HepG2 (cell line): ENCODE results near the gene HK2. TPM values are rescaled to one million over a fixed set of nuclear protein-coding genes. Genes with fewer than 3 reads are reported as not detected.

ENCODE experiments used
- CBFB ChIP-seq: sonication (generic); formaldehyde crosslinking; IDR thresholded peaks from 2 replicates; pipeline ENCODE4 v1.4.0; 2020; ENCODE audit warnings: missing genetic modification reagents
- CENPT ChIP-seq: sonication (generic); formaldehyde crosslinking; IDR thresholded peaks from 2 replicates; pipeline ENCODE4 v1.8.0; 2022; ENCODE audit warnings: low read depth, mild to moderate bottlenecking, moderate library complexity, missing genetic modification reagents
- CSRNP1 ChIP-seq: sonication (generic); formaldehyde crosslinking; IDR thresholded peaks from 2 replicates; pipeline ENCODE4 v1.8.1; 2023; ENCODE audit warnings: mild to moderate bottlenecking, missing genetic modification reagents
- FOSL2 ChIP-seq: sonication (generic); formaldehyde crosslinking; IDR thresholded peaks from 2 replicates; pipeline ENCODE4 v1.4.0; 2020; ENCODE audit warnings: missing genetic modification reagents
- IRF2 ChIP-seq: IDR thresholded peaks from 2 replicates; pipeline ENCODE4 v1.6.1; 2018; ENCODE audit warnings: missing genetic modification reagents, missing compliant biosample characterization
- KDM3A ChIP-seq: IDR thresholded peaks from 2 replicates; pipeline ENCODE4 v1.6.1; 2018; ENCODE audit warnings: low read depth, missing compliant biosample characterization
- KLF6 ChIP-seq: IDR thresholded peaks from 2 replicates; pipeline ENCODE4 v1.8.0; 2016; ENCODE audit warnings: missing biosample characterization, missing genetic modification reagents
- NCOR1 ChIP-seq: fragments of 200-600 bp; sonication (generic); IDR thresholded peaks from 2 replicates; pipeline ENCODE4 v1.7.0; 2017; ENCODE audit warnings: antibody characterized with exemption, low read length, borderline replicate concordance
- PAXIP1 ChIP-seq: sonication (generic); formaldehyde crosslinking; conservative IDR thresholded peaks from 2 replicates; pipeline ENCODE4 v1.4.0; 2020; ENCODE audit warnings: mild to moderate bottlenecking, missing genetic modification reagents, moderate library complexity
- SIX4 ChIP-seq: sonication (generic); formaldehyde crosslinking; IDR thresholded peaks from 2 replicates; pipeline ENCODE4 v1.4.0; 2020; ENCODE audit warnings: missing genetic modification reagents
- SMC3 ChIP-seq: IDR thresholded peaks from 2 replicates; pipeline ENCODE4 v1.6.1; 2011; ENCODE audit warnings: low read length, improper control_type of control experiment
- SNAPC2 ChIP-seq: sonication (generic); formaldehyde crosslinking; IDR thresholded peaks from 2 replicates; pipeline ENCODE4 v1.8.1; 2022; ENCODE audit warnings: mild to moderate bottlenecking, missing genetic modification reagents
- SP5 ChIP-seq: IDR thresholded peaks from 2 replicates; pipeline ENCODE4 v1.6.1; 2016; ENCODE audit warnings: low read depth, borderline replicate concordance
- WIZ ChIP-seq: sonication (generic); formaldehyde crosslinking; IDR thresholded peaks from 2 replicates; pipeline ENCODE4 v1.5.1; 2020; ENCODE audit warnings: mild to moderate bottlenecking, missing genetic modification reagents
- ZNF451 ChIP-seq: sonication (generic); formaldehyde crosslinking; IDR thresholded peaks from 2 replicates; pipeline ENCODE4 v1.5.0; 2020; ENCODE audit warnings: mild to moderate bottlenecking, missing genetic modification reagents
- ZNF672 ChIP-seq: sonication (generic); formaldehyde crosslinking; IDR thresholded peaks from 2 replicates; pipeline ENCODE4 v1.8.1; 2022; ENCODE audit warnings: missing genetic modification reagents
- polyA plus RNA-seq, 8 experiments: library from polyadenylated mRNA; depleted of rRNA in 3 of 8; stranded (reverse) in 7 of 8; unstranded in 1 of 8; fragments of >200 nt; fragmentation: Illumina TruSeq in 4 of 8; extraction: Trizol in 4 of 8; gene quantifications; 2 replicates each; pipeline versions ENCODE4 v1.2.1 to v1.2.3, GENCODE V29; 2011 to 2016; ENCODE audit warnings: low read depth in 4 of 8, missing spikeins in 1 of 8, mixed read lengths in 1 of 8; ENCODE audit not compliant: insufficient read depth in 1 of 8
- total RNA-seq, 5 experiments: library from RNA; depleted of rRNA; stranded (reverse); fragments of >200 nt; fragmentation: Illumina TruSeq; extraction: Trizol; gene quantifications; 2 replicates each; pipeline ENCODE4 v1.2.3, GENCODE V29; 2016; ENCODE audit warnings: low read depth in 1 of 5
- TF ChIP-seq, protein P1 (sequence below): sonication (generic); formaldehyde crosslinking; IDR thresholded peaks from 2 replicates; pipeline ENCODE4 v1.8.0; 2022; ENCODE audit warnings: mild to moderate bottlenecking, missing genetic modification reagents, borderline replicate concordance
- TF ChIP-seq, protein P2 (sequence below): IDR thresholded peaks from 2 replicates; pipeline ENCODE4 v1.6.1; 2016; ENCODE audit warnings: missing compliant biosample characterization, missing genetic modification reagents, borderline replicate concordance
- TF ChIP-seq, protein P3 (sequence below): sonication (generic); formaldehyde crosslinking; IDR thresholded peaks from 2 replicates; pipeline ENCODE4 v1.9.0; 2022; ENCODE audit warnings: low read depth, missing genetic modification reagents

HK2 gene
- total and polyA plus RNA-seq, 2 of the 13 experiments (the other 11 are each of a cell fraction or from before 2014, with no cell fraction given): 13.2 to 101 TPM

GRCh38 chr2:74812787-74813590 is 20.9 kb upstream of the HK2 start (continued):
- TF ChIP-seq CENPT (CRISPR knock-in tag): no peak
- TF ChIP-seq KDM3A: 0 out of 2 replicates have a peak, but pooled peaks have one; percentile 51
- TF ChIP-seq, protein P1, sequence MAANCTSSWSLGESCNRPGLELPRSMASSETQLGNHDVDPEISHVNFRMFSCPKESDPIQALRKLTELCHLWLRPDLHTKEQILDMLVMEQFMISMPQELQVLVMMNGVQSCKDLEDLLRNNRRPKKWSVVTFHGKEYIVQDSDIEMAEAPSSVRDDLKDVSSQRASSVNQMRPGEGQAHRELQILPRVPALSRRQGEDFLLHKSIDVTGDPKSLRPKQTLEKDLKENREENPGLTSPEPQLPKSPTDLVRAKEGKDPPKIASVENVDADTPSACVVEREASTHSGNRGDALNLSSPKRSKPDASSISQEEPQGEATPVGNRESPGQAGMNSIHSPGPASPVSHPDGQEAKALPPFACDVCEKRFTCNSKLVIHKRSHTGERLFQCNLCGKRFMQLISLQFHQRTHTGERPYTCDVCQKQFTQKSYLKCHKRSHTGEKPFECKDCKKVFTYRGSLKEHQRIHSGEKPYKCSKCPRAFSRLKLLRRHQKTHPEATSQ (CRISPR knock-in tag): no peak
- peak; percentile 58 for TF ChIP-seq FOSL2
- TF ChIP-seq CBFB: no peak
- TF ChIP-seq SIX4 (CRISPR knock-in tag): peak; percentile 81; the same call in 1 of the 2 replicates
- TF ChIP-seq, protein P2, sequence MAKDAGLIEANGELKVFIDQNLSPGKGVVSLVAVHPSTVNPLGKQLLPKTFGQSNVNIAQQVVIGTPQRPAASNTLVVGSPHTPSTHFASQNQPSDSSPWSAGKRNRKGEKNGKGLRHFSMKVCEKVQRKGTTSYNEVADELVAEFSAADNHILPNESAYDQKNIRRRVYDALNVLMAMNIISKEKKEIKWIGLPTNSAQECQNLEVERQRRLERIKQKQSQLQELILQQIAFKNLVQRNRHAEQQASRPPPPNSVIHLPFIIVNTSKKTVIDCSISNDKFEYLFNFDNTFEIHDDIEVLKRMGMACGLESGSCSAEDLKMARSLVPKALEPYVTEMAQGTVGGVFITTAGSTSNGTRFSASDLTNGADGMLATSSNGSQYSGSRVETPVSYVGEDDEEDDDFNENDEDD (CRISPR knock-in tag): no peak
- no peak for TF ChIP-seq SMC3
- 0 out of 2 replicates have a peak, but pooled peaks have one; percentile 53 for TF ChIP-seq IRF2 (CRISPR knock-in tag)
- TF ChIP-seq CSRNP1 (CRISPR knock-in tag): peak; percentile 38; the same call in 1 of the 2 replicates
- no peak for TF ChIP-seq KLF6
- no peak for TF ChIP-seq ZNF451 (CRISPR knock-in tag)
- 0 out of 2 replicates have a peak, but pooled peaks have one; percentile 65 for TF ChIP-seq SNAPC2 (CRISPR knock-in tag)
- TF ChIP-seq PAXIP1 (CRISPR knock-in tag): peak; percentile 91
- TF ChIP-seq SP5 (CRISPR knock-in tag): peak; percentile 63; the same call in 1 of the 2 replicates
- no peak for TF ChIP-seq ZNF672 (CRISPR knock-in tag)
- TF ChIP-seq WIZ (CRISPR knock-in tag): no peak
- TF ChIP-seq, protein P3, sequence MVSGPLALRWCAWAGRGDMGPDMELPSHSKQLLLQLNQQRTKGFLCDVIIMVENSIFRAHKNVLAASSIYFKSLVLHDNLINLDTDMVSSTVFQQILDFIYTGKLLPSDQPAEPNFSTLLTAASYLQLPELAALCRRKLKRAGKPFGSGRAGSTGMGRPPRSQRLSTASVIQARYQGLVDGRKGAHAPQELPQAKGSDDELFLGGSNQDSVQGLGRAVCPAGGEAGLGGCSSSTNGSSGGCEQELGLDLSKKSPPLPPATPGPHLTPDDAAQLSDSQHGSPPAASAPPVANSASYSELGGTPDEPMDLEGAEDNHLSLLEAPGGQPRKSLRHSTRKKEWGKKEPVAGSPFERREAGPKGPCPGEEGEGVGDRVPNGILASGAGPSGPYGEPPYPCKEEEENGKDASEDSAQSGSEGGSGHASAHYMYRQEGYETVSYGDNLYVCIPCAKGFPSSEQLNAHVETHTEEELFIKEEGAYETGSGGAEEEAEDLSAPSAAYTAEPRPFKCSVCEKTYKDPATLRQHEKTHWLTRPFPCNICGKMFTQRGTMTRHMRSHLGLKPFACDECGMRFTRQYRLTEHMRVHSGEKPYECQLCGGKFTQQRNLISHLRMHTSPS (CRISPR knock-in tag): no peak
- peak; percentile 84; the same call in 1 of the 2 replicates for TF ChIP-seq NCOR1
